Activated gamma-delta T cell (primary cell): ENCODE results near the gene NRXN3.

ENCODE experiments used
- DNase-seq: peaks from one replicate; lab custom pipeline; 2025; lab: John Stamatoyannopoulos, UW

Gene NRXN3

GRCh38 chr14:78586681-78587080 is 416.5 kb downstream of the NRXN3 start:
- DNase-seq: no peak

GRCh38 chr14:78588906-78589305 is 418.7 kb downstream of the NRXN3 start:
- DNase-seq: no peak

- no peak for DNase-seq
These were observed 422.5 kb downstream of the NRXN3 start for GRCh38 chr14:78592616-78593219.

GRCh38 chr14:78593949-78594348 is 423.8 kb downstream of the NRXN3 start:
- no peak for DNase-seq

GRCh38 chr14:78595797-78596196 is 425.6 kb downstream of the NRXN3 start:
- no peak for DNase-seq

GRCh38 chr14:78598046-78598920 is 428.1 kb downstream of the NRXN3 start:
- no peak for DNase-seq

GRCh38 chr14:78605025-78605762 is 435.0 kb downstream of the NRXN3 start:
- no peak for DNase-seq

GRCh38 chr14:78605897-78606500 is 435.8 kb downstream of the NRXN3 start:
- DNase-seq: no peak

- no peak for DNase-seq
These were observed 439.0 kb downstream of the NRXN3 start for GRCh38 chr14:78608998-78609787.

GRCh38 chr14:78610994-78611393 is 440.8 kb downstream of the NRXN3 start:
- DNase-seq: no peak

- DNase-seq: no peak
These were observed 441.8 kb downstream of the NRXN3 start for GRCh38 chr14:78611796-78612571.

- DNase-seq: no peak
These were observed 442.5 kb downstream of the NRXN3 start for GRCh38 chr14:78612666-78613065.

GRCh38 chr14:78614593-78614992 is 444.4 kb downstream of the NRXN3 start:
- no peak for DNase-seq

- no peak for DNase-seq
These were observed 447.6 kb downstream of the NRXN3 start for GRCh38 chr14:78617735-78618134.

- no peak for DNase-seq
These were observed 448.2 kb downstream of the NRXN3 start for GRCh38 chr14:78618368-78618767.

GRCh38 chr14:78627114-78627513 is 456.9 kb downstream of the NRXN3 start:
- DNase-seq: no peak

GRCh38 chr14:78631551-78631950 is 461.4 kb downstream of the NRXN3 start:
- DNase-seq: no peak

- DNase-seq: no peak
These were observed 463.6 kb downstream of the NRXN3 start for GRCh38 chr14:78633752-78634151.

- no peak for DNase-seq
These were observed 467.3 kb downstream of the NRXN3 start for GRCh38 chr14:78637489-78637888.

- no peak for DNase-seq
These were observed 467.8 kb downstream of the NRXN3 start for GRCh38 chr14:78637908-78638475.
